Stimulated activated CD4-positive, alpha-beta T cell treated with anti-CD3 and anti-CD28 coated beads, Interleukin-1b, Interleukin-23, amount 100 ng/mL, for 4 hours (primary cell): ENCODE measurements around the gene ITGAV.

Experiments
- DNase-seq, 2 donors: peaks; one replicate each; pipeline ENCODE4 v3.0.0-alpha.2; 2020; ENCODE audit warnings: low read depth in 2 of 2

The ITGAV gene

DNA sequence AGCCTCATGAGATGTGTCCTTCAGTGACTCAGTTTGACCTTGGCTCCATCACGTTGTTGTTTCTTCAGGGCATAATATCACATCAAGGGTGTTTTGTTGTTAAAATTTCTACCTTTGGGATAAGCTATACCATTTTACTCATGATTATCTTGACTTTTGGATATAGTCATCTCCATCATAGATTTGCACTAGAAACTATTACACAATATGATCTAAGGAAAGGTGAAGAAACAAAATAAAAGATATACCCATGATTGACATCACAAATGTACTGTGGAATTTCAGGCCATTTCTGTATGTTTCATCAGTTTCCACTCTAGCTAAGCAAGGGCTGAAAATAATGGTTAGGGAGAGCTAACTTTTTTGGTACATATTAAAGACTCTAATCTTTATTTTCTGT, 79.3 kb downstream of the ITGAV start:
- DNase-seq: no peak

DNA sequence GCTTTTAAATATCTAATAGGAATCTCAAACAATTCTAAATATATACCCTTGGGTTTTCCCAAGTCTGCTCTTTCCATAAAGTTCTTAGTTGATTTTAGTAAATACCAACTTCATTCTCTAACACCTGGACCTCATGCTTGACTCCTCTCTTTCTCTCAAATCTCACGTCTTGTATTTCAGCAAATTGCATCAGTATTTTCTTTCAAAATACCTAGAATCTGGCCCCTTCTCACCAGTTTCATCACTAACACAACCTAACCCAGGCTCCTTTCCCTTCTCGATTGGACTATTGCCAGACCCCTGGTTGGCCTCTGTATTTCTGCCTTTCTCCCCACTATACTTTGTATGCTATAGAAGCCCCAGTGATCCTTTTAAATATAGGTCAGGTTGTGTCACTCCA, 81.0 kb downstream of the ITGAV start:
- no peak for DNase-seq

DNA sequence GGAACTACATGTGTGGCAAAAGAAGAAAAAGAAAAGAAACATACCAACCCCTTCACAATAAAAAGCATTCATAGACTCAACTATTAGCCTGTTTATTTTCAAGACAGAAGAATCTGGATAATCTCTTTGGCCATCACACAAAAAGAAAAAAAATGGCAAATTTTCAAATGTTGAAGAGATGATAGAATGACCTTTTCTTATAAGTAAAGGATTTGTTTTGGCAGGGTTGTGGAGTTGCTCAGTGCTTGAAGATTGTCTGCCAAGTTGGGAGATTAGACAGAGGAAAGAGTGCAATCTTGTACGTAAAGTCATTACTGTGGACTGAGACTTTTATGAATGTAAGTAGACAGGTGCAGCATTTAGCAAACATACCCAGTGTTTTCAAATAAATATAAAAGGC, 85.5 kb downstream of the ITGAV start:
- no peak for DNase-seq

DNA sequence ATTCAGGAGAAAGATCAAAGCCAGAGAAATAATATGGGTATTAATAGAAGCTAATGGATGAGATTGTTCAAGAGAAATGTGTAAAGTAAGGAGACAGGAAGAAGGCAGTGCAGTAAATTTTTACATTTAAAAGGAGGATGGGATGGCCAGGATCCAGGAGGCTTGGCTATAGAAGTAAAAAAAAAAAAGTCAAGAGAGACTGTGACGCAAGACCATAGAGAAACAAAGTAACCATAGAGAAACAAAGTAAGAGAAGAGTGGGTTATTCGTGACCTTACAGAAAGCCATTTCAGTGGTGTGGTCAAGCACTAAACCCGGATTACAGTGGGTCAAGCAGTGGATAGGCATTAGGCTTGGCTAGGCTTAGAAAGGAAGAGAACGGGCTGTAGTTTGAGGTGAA, 93.5 kb downstream of the ITGAV start:
- no peak for DNase-seq

DNA sequence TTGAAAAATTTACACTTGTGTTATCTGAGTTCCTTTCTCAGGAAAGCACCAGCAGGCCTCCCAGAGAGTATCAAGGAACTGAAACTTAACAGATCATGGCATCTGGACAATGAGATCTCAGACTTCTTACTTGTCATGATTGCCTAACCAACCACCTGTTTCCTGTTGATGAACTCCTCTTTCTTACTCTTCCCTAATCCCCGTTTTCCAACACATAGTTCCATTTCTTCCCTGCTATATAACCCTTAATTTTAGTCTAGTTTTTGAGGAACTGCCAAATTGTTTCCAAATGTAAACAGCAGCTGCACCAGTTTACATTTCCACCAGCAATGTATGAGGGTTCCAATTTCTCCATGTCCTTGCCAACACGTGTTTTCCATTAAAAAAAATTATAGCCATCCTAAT, 98.0 kb downstream of the ITGAV start:
- DNase-seq: no peak

DNA sequence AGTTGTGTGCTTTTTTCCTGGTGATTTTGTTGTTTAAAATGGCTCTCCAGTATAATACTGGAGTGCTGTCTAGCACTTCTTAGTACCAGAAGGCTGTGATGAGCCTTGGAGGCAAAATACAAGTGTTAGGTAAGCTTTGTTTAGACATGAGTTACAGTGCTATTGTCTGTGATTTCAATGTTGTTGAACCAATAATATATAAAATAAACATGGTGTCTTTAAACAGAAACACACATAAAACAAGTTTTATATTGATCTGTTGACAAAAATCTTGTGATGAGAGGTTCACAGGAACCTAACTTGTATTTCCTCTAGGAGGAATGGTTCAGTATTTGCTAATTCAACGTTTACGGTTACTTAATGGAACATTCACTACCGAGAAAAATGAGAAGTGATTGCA, 99.0 kb downstream of the ITGAV start:
- DNase-seq: no peak

DNA sequence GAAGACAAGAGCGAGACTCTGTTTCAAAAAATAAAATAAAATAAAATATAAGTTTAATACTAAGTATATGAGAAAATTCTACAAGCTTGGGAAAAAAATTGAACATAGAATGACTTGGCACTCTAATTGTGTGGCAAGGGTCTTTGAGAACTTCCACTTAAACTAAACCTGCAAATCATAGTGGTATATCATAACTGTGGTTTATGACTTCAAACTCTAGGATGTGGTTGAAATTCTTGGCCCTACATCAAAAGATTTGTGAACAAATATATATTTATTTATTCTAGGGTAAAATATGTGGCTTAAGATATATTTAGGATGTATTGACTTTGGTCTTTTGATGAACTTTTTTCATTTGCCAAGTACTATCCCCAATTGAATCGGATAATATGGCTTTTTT, 100.9 kb downstream of the ITGAV start:
- no peak for DNase-seq

DNA sequence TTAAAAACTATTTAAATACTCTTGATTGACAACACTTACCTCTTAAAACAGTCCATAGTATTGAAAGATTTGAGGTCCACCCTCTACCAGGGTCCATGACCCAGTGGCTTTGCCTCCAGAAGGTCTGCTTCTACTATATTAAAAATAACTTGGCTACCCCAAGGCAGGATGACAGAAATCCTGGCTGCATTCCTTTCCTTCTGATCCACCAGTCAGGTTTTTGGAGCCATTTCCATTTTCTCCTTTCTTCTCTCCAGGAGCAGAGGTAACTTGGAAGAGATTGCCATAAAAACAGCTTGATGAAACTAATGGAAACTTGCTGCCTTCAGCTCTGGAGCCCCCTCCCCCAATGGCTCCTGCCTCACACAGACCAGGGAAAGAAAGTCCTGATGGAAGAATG, 101.4 kb downstream of the ITGAV start:
- DNase-seq: no peak

DNA sequence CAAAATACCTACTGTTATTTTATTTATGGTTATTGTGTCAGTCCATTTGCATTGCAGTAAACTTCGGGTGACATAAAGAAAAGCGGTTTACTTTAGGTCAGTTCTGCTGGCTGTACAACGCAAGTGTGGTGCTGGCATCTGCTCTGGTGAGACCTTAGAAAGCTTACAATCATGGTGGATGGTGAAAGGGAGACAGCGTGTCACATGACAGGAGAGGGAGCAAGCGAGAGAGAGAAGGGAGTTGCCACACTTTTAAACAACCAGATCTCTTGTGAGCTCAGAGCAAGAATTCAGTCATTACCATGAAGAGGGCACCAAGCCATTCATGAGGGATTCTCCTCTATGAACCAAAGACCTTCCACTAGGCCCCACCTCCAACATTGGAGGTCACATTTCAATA, 102.0 kb downstream of the ITGAV start:
- DNase-seq: no peak

DNA sequence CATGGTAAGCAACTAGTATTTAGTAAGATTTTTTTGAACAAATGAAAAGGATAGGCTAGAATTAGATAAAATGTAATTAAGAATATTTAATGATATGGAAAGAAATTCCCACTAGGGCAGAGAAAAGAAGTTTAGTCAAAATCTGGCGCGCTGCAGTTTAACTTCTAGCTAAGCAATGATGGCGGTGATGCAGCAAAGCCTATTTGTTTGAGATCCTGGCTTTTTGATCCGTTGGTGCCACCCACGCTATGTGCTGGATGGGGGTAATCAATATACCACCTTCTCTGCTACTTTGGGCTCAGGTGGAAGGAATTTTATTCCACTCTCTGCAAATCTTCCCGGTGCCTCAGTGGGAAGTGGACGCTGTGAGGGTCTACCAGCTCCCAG, 103.6 kb downstream of the ITGAV start:
- no peak for DNase-seq

DNA sequence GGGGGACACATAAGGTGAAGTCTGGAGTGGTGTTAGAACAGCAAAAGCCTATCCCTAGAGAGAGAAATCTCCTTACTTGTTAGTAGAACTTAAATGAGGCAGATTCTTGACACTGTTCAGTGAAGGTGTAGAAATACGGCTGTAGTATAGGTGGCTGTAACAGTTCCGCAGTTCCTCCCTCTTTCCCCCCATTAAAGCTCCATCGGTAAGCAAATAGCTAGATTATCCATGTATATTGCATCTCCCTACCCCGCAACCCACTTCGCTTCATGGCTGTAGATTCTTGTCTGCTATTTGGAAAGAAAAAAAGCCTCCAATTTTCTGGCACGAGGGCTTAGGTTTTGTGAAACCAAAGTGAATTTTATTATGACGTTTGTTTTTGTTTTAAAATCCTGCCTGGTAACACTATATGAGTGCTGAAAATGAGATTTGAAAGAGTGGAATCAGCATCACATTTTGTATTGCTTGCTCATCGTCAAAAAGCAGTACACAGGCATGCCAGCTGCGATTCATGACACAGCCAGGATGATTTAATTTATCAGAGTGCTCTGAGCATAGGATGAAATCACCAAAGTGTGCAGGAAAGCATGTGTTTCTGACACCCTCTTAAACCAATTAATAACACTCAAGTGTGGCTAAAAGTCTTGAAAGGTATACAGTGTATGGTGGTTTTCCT, 105.4 kb downstream of the ITGAV start:
- DNase-seq: no peak

DNA sequence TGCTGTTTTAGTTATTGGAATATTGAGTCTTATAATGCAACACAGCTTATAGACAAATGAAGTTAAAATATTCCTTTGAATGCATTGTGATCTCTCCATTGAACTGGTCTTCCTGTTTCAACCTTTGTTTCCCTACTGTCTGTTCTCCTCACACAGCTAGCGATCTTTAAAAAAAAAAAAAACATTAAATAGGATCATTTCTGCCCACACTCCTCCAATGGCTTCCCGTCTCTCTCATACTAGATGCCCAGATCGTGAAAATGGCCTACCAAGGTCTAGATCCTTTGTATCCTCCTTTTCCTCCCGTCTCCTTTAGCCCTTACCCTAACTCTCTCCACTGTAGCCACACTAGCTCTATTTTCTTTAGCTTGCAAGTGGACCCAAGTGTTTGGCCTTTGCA, 106.4 kb downstream of the ITGAV start:
- DNase-seq: no peak

DNA sequence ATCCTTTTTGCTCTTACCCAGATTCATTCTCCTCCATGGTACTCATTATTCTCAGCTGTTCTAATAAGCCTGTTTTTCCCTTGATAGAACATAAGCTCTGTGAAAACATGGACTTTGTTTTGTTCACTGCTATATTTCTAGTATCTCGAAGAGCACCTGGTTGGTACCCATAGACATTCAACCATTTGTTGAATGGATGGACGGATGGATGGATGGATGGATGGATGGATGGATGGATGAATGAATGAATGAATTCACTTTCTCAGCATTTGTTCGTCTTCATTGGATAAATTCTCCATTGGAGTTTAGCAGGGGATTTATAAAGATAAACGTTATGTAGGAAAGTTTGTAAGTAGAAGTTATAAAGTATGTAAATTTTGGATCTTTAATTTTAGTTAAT, 106.9 kb downstream of the ITGAV start:
- DNase-seq: no peak

DNA sequence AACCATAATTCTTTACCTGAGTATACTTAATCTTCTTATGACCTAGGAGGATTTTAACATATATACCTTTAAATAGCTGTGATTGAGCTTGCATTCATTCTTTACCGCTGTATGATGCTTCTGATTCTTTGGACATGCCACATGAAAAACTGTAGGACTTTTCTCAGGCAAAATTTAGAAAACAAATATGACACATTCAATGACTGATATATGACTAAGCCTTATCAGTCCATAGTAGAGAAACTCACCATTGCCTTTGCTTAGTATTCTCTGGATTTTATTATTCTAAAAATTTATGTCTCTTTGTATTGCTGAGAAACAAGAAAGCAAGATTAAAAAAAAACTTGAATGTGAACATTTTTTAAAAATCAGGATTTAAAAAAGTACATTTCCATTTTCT, 107.7 kb downstream of the ITGAV start:
- DNase-seq: no peak

DNA sequence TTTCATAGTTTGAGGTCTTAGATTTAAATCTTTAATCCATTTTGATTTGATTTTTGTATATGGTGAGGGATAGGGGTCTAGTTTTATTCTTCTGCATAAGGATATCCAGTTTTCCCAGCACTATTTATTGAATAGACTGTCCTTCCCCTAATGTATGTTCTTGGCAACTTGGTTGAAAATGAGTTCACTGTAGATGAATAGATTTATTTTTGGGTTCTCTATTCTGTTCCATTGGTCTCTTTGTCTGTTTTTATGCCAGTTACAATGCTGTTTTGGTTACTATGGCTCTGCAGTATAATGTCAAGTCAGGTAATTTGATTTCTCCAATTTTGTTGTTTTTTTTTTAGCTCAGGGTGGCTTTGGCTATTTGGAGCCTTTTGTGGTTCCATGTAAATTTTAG, 109.9 kb downstream of the ITGAV start:
- DNase-seq: no peak

DNA sequence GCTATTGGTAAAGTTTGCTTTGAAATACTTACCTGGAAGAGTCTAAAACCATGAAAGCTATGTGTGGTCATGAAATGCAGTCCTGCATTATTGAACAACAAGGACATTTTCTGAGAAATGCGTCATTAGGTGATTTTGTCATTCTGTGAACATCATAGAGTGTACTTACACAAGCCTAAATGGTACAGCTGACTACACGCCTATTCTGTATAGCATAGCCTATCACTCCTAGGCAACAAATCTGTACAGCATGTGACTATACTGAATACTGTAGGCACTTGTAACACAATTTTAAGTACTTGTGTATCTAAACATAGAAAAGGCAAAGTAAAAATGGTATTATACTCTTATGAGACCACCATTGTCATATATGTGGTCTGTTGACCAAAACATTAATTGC, 112.2 kb downstream of the ITGAV start:
- no peak for DNase-seq

DNA sequence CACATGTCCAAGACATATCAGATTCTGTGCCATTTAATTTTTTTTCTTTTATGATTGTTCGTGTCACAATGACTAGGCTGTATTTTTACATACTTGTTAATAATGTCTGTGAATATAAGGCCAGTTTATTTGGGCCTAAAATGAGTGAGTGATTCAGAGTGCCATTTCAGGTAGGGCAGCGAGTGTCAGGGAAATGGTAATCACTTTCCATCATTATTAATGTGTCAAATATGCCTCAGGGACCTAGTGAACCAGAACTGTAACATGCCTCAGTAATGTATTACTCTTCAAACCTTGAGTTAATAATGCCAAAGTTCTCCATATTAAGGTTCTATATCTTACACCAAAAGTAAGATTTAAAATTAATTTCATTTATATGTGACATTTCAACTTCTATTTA, 112.6 kb downstream of the ITGAV start:
- DNase-seq: no peak

DNA sequence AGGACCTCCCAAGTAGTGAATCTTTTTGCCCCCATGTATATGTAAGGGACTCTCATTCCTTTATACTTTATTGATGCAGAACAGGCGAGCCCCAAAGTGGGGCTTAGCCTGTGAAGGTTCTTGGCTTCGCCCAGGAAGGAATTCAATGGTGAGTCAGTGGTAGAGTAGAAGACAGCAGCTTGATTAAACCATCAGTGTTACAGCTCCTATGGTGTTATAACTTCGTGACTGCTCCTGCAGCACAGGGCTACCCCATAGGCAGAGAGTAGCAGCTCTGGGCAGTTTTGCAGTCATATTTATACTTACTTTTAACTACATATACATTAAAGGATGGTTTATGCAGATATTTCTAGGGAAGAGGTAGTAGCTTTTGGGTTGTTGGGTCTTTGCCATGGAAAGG, 115.0 kb downstream of the ITGAV start:
- no peak for DNase-seq

DNA sequence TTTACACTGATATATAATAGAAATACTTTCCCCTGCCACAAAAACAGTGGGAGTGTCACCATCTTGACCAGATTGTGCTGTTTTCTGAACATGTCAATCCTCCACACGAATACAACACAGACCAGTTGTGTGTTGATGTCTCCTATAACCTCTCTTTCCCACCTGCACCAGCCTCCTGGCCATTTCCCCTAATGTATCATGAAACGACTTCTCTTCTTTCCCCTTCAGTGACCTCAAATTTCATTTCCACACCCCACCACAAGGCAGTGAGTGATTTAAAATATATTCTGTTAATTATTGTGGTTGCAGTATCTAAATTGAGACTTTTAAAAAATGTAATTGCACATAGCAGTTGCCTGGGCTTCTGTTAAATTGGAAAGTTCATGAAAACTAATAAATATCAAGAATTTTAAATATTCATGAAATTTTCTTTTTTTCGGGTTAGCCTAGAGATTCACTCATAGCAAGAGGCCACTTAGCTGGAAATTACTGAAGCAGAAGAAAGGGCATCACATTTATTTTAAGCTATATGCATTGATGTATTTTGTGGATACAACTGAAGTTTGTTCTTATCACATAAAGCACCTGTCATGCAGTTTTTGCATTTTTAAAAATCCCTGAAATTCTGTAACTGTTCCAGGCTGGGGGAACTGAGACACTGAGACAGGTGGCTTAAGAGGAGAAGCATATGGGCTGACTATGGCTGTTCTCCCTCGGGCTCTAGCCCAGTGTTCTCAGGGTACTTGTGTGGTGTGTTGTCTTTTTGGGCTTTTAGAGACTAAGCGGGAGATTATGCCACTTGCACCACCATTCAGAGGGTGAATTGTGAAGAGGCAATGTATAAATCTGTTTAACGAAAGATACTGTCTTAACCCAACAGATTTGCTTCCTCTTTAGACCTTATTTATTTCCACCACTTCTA, 119.9 kb downstream of the ITGAV start:
- no peak for DNase-seq

DNA sequence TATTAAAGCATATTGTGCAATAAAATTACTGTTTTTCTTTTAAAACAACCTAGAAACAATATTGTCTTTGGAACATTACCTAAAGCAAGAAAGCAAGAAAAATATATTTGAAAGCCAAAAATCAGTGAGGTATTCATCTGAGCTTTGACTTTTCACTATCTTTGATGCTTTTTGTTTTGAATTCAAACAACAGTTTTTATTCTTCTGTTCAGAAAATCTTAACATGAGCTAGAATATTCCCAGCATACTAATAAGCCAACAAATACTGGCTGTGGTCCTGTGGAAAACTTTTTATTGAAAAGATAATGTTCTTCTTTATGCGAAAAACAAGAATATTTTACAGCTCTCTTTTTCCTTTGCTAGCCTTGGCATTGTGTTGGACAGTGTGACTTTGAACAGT, 123.8 kb downstream of the ITGAV start:
- no peak for DNase-seq

DNA sequence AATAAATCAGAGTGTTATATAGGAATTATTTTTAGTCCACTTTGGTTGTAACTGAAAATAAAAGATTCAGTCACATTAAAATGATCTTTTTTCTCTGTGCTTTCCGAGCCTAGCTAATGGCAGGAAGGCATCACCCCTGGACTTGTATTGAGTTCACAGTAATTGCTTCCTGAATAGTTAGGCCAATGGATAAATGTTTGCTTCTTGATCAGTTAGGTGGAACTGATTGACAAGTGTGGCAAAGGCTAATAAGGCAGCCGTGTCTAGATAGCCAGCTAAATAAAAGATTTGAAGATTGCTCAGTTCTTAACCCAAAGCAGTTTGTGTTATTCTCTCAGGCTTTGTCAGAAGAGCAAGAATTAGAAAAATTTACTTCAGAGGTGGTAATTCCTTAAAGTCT, 124.8 kb downstream of the ITGAV start:
- DNase-seq: no peak

DNA sequence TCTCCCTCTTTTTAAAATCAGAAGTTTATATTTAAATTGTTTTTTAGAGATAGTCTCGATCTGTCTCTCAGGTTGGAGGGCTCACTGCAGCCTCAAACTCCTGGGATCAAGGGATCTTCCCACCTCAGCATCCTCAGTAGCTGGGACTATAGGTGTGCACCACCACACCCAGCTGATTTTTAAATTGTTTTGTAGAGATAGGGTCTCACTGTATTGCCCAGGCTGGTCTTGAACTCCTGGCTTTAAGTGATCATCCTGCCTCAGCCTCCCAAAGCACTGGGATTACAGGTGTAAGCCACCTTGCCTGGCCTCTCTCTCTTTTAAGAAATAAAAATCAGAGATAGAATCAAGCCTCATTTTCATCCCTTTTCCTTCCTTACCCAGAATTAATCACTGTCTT, 126.1 kb downstream of the ITGAV start:
- no peak for DNase-seq

DNA sequence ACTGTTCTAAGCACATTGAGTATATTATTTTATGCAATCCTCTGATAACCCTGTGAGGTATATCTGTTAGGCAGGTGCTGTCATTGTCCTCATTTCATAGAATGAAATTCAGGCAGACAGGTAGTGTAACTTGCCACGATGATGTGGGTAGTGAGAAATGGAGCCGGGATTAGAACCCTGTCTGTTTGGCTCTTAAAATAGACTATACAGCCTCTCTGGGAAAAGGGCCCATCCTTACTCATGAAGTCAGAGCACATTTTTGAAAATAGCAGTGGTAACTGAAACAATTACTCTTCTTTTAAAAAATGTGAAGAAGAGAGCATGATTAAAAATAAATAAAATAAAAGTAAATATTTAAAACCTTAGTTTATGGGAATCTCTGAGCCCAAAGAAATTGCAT, 127.0 kb downstream of the ITGAV start:
- DNase-seq: no peak
